ENCODE data around the gene QRSL1. TPM values are rescaled to one million over a fixed set of nuclear protein-coding genes. Genes with fewer than 3 reads are reported as not detected.
A peak's percentile ranks its signal among the peaks of the same experiment; 100 is the strongest.

The QRSL1 gene
- polyA plus RNA-seq, 1 donor from 2014 or later, result 20.0 TPM

GRCh38 chr6:106628658-106629102 lies 698 bp upstream of the QRSL1 start:
- Histone ChIP-seq H3K9ac (ENCODE audit: low read length) (peak overlapping the region; percentile 80), H3K27me3 (ENCODE audit: insufficient read depth, low read depth, low read length) (no peaks in the 10 kb centered on the region), H2AFZ (ENCODE audit: low read depth, low read length) (peak overlapping the region; percentile 80), H3K9me3 (ENCODE audit: low read length) (no peaks in the 10 kb centered on the region), H3K27ac (ENCODE audit: low read length) (peak overlapping the region; percentile 73), H3K36me3 (ENCODE audit: insufficient read depth, low read length) (no peaks in the 10 kb centered on the region), H3K4me2 (ENCODE audit: low read length) (peak overlapping the region; percentile 81), H4K20me1 (ENCODE audit: insufficient read depth) (no peaks in the 10 kb centered on the region), H3K9me2 (ENCODE audit: insufficient read depth, low read length) (no peaks in the 10 kb centered on the region), H3K4me3 (ENCODE audit: low read length) (peak overlapping the region; percentile 87), H3F3A (ENCODE audit: insufficient read depth, low read length, poor library complexity, severe bottlenecking) (no peaks in the 10 kb centered on the region), H3K79me2 (replicated peaks; ENCODE audit: insufficient read depth, low read length) (peaks cover 23% of the 10 kb centered on the region)
- no peak for TF ChIP-seq MXI1 (conservative IDR thresholded peaks at IDR 0.05; ENCODE audit: poor library complexity, severe bottlenecking)
- TF ChIP-seq CTCF (IDR thresholded peaks at IDR 0.05; ENCODE audit: poor library complexity, severe bottlenecking), result no peak
- no peak for TF ChIP-seq POLR2AphosphoS5 (IDR thresholded peaks at IDR 0.05)
- TF ChIP-seq SMC3 (conservative IDR thresholded peaks at IDR 0.05; ENCODE audit: poor library complexity), result no peak
- no peak for TF ChIP-seq TAF1 (IDR thresholded peaks at IDR 0.05; ENCODE audit: low read depth)
- TF ChIP-seq EP300 (conservative IDR thresholded peaks at IDR 0.05; ENCODE audit: poor library complexity, severe bottlenecking), result no peak
- TF ChIP-seq, protein P1, sequence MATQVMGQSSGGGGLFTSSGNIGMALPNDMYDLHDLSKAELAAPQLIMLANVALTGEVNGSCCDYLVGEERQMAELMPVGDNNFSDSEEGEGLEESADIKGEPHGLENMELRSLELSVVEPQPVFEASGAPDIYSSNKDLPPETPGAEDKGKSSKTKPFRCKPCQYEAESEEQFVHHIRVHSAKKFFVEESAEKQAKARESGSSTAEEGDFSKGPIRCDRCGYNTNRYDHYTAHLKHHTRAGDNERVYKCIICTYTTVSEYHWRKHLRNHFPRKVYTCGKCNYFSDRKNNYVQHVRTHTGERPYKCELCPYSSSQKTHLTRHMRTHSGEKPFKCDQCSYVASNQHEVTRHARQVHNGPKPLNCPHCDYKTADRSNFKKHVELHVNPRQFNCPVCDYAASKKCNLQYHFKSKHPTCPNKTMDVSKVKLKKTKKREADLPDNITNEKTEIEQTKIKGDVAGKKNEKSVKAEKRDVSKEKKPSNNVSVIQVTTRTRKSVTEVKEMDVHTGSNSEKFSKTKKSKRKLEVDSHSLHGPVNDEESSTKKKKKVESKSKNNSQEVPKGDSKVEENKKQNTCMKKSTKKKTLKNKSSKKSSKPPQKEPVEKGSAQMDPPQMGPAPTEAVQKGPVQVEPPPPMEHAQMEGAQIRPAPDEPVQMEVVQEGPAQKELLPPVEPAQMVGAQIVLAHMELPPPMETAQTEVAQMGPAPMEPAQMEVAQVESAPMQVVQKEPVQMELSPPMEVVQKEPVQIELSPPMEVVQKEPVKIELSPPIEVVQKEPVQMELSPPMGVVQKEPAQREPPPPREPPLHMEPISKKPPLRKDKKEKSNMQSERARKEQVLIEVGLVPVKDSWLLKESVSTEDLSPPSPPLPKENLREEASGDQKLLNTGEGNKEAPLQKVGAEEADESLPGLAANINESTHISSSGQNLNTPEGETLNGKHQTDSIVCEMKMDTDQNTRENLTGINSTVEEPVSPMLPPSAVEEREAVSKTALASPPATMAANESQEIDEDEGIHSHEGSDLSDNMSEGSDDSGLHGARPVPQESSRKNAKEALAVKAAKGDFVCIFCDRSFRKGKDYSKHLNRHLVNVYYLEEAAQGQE (IDR thresholded peaks at IDR 0.05; ENCODE audit: borderline replicate concordance), result no peak
- no peak for TF ChIP-seq RAD21 (conservative IDR thresholded peaks at IDR 0.05)
- TF ChIP-seq EZH2 (IDR thresholded peaks at IDR 0.05; ENCODE audit: borderline replicate concordance, insufficient read depth, low read length, poor library complexity, severe bottlenecking), result no peak

- H2AFZ ChIP-seq (ENCODE audit: low read depth, low read length), result peak overlapping the region; percentile 91
- H3K36me3 ChIP-seq (ENCODE audit: insufficient read depth, low read length), result no peaks in the 10 kb centered on the region
- no peaks in the 10 kb centered on the region for H3K9me3 ChIP-seq (ENCODE audit: low read length)
- peak overlapping the region; percentile 80 for H3K9ac ChIP-seq (ENCODE audit: low read length)
- H3K9me2 ChIP-seq (ENCODE audit: insufficient read depth, low read length), result no peaks in the 10 kb centered on the region
- peaks cover 27% of the 10 kb centered on the region for H3K79me2 ChIP-seq (replicated peaks; ENCODE audit: insufficient read depth, low read length)
- peak overlapping the region; percentile 62 for H3K4me2 ChIP-seq (ENCODE audit: low read length)
- H3K27me3 ChIP-seq (ENCODE audit: insufficient read depth, low read depth, low read length), result no peaks in the 10 kb centered on the region
- TF ChIP-seq EP300 (conservative IDR thresholded peaks at IDR 0.05; ENCODE audit: poor library complexity, severe bottlenecking) (no peak), CTCF (IDR thresholded peaks at IDR 0.05; ENCODE audit: poor library complexity, severe bottlenecking) (no peak), POLR2AphosphoS5 (IDR thresholded peaks at IDR 0.05) (no peak), EZH2 (IDR thresholded peaks at IDR 0.05; ENCODE audit: borderline replicate concordance, insufficient read depth, low read length, poor library complexity, severe bottlenecking) (no peak), TAF1 (IDR thresholded peaks at IDR 0.05; ENCODE audit: low read depth) (no peak), MXI1 (conservative IDR thresholded peaks at IDR 0.05; ENCODE audit: poor library complexity, severe bottlenecking) (no peak), SMC3 (conservative IDR thresholded peaks at IDR 0.05; ENCODE audit: poor library complexity) (no peak), RAD21 (conservative IDR thresholded peaks at IDR 0.05) (no peak)
- TF ChIP-seq, protein P1 (IDR thresholded peaks at IDR 0.05; ENCODE audit: borderline replicate concordance), result no peak
- peak overlapping the region; percentile 87 for H3K4me3 ChIP-seq (ENCODE audit: low read length)
- no peaks in the 10 kb centered on the region for H3F3A ChIP-seq (ENCODE audit: insufficient read depth, low read length, poor library complexity, severe bottlenecking)
- peak overlapping the region; percentile 73 for H3K27ac ChIP-seq (ENCODE audit: low read length)
- no peaks in the 10 kb centered on the region for H4K20me1 ChIP-seq (ENCODE audit: insufficient read depth)
These were observed 433 bp downstream of the QRSL1 start for GRCh38 chr6:106629859-106630163.

Measured in neural cell (in vitro differentiated cells).